NCI-H446 (cell line): Measurements from ENCODE around the gene KRT33B.
"Not testable (repeated sequence)": the region's sequence is repeated elsewhere in the genome, so short reads cannot be mapped to it uniquely, and the experiment has no call there.

Source experiments
- DNase-seq, 2 experiments: peaks; one replicate each; lab custom pipeline; 2025; lab: John Stamatoyannopoulos, UW

Gene KRT33B

DNA sequence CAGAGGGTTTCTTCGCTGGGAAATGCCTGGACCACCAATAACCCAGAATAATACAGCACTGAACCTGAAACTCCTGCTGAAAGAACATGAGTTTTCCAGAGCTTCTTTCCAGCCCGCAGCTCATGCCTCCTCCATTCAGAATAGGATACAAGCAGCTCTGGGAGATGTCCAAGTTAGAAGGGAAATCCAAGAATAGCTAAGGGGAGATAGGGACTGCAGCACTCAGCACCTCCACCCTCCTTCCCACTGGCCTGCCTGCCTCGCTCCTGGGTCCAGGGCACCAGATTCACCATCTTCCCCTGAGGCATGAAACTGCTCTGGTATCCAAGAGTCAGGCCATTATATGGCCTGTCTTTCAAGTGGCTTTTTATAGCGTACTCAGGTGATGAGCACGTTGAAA, 23.7 kb upstream of the KRT33B start:
- no peak for DNase-seq

DNA sequence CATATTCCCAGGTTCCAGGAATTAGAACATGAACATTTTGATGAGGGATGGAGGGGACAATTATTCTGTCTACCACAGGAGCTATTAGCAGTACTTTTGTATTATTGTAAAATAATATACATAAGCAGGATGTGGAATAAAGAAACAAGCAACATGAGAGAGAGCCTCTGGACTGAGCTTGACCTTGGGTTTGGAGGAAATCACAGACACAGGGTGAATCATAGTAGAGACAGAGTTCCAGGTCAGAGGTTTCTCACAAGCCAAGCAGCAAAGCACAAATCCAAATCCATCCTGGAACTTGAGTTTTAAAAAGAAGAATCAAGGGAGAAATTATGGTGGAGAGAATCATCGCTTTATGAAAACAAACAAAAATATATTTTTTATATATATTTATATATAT, 22.7 kb upstream of the KRT33B start:
- DNase-seq, result no peak

DNA sequence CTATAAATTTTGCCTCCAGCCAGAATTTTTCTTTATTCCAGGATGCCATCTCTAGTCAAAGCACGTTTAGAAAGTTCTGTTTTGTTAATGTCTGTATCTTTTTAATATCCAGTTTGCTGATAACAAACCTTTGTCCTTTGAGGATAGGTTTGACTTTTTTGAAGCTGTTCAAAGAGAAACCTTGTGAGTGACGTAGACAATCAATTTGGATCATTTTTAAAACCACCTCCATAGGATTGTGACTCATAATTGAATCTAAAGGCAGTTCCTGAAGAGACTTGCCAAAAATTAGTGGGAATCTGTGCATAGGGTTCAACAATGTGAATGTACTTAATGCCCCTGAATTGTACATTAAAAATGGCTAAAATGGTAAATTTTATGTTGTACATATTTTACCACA, 21.9 kb upstream of the KRT33B start:
- DNase-seq, result no peak

DNA sequence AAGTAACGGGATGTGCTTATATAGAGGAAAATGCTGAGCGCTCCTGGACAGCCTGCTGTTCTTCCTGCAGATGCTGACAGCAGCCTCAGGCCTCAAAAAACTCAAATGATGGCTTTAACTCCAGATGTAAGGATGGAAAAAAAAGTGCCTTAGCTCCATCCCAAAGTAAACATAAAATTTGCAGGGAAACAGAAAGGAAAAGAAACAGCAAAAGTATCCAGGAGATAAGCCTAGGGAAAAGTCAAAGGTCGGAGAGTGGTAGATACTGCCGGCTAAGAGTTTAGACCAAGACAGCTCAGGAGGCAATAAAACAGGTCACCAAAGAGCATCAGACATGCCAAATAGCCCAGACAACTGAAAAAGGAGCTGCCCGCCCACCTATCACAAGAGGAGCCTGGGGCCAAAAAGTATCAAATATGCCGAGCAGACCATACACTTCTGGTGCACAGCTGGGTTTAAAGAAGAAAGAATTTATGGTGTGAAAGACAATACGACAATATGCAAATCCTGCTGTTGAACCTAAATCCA, 20.9 kb upstream of the KRT33B start:
- DNase-seq, result no peak

DNA sequence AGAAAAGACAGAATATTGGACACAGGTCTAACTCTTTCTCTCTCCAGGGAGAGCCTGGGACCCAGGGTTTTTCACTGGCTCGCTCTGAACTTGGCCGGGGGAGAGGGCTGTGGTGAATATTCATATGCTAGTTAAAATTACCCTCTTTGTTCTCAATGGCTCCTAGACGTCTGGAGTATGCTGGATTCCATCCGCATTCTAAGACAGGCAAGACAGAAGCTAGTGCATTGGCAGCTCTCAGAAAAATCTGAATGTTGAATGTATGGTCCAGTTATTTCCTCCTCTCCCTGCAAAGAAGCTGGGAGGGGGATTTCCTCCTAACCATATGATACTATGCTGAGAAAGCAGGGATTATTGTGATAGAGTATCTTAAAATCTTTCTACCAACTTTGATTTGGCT, 18.1 kb upstream of the KRT33B start:
- DNase-seq, result no peak

DNA sequence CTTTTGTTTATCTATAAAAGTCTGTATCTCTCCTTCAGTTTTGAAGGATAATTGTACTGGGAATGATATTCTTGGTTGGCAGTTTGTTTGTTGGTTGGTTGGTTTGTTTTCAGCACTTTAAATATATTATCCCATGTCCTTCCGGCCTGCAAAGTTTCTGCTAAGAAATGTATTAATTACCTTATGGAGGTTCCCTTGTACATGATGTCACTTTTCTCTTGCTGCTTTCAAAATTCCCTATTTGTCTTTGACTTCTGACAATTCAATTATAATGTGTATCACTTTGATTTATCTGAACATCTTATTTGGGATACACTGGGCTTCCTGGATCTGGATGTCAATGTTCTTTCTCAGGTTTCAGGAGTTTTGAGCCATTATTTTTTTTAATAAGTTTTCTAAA, 16.6 kb upstream of the KRT33B start:
- no peak for DNase-seq

DNA sequence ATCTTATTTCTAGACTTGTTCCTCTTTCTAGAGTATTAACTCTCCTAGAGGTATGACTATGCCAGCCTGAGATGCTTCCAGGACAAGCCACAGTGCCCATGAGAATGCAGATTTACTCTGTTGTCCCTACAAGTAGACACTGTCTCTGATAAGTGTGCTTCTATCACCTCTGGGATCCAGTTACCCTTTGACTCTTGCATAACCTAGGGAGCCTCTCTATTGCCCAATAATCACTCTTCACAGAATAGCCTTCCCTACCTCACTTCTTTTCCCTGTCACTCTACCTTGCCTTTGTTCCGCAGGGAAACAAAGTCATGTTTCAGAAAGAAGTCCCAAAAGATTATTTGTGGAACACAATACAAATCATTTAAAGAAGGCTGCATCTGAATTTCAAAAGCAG, 14.1 kb upstream of the KRT33B start:
- DNase-seq, result no peak

DNA sequence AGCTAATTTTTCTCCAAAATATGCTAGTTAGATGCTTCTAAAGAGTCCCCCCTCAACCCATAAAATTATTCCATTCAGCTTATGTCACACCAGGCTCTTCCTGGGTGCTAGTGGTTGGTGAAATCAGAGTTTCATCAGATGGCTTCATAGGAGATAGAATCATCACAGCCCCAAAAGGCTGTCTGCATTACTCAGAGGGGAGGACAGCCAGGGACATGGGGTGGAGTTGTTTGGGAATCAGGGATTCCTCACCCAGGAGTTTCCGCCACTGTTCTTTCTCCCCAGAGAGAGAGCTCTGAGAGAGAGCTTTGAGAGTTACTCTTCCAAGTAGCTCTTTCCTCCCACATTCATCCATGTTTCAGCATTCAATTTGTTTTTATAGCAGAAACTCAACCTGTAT, 12.8 kb upstream of the KRT33B start:
- no peak for DNase-seq

DNA sequence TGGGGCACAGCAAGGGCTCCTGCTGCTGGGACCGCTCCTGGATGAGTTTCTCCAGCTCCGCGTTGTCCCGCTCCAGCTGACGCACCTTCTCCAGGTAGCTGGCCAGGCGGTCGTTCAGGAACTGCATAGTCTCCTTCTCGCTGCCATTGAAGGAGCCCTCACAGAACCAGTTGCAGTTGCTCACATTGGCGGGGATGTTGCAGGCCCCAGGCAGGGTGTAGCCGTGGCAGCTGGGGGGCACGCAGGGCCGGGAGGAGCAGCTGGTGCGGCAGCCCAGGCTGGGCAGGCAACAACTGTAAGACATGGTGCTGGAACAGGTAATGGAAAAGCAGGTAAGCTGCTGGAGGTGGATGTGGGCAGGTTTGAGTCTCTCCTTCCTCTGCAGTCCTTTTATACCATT, 12.3 kb upstream of the KRT33B start, which contains the start of gene KRT34:
Gene KRT34 (minus strand): TSS at position 364 of the 400 bp plus-strand sequence. CDS start 60 bp downstream, at position 304.
- DNase-seq, result not testable (repeated sequence)

DNA sequence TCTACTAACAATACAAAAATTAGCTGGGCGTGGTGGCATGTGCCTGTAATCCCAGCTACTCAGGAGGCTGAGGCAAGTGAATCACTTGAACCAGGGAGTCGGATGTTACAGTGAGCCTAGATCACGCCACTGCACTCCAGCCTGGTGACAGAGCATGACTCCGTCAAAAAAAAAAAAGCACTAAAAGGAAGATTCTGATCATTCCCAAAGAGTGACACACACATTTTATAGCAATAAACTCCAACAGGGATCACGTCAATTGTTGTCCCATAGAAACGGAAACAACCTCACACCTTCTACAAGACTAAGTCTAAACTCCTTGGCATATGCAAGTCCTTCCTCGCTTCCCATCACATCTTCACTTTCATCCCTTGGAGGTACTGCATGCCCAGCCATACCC, 10.5 kb upstream of the KRT33B start:
- not testable (repeated sequence) for DNase-seq

DNA sequence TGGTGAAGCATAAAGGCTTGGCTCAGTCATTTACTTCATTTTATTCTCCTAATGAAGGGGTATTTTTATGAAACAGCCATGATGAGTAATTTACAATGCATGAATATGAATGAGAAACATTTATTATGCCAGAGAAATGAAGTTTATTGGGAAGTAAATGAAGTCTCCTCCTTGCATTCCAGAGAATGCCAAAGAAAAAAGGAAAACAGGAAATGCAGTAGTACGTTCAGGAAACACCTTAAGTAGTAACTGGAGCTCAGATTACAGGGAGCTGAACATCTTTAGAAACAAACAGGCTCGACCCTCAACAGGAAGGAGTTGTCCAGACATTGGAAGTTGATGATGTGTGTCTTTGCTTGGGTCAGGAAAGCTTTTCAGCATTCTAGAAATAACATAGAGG, 7.9 kb upstream of the KRT33B start:
- DNase-seq, result no peak

DNA sequence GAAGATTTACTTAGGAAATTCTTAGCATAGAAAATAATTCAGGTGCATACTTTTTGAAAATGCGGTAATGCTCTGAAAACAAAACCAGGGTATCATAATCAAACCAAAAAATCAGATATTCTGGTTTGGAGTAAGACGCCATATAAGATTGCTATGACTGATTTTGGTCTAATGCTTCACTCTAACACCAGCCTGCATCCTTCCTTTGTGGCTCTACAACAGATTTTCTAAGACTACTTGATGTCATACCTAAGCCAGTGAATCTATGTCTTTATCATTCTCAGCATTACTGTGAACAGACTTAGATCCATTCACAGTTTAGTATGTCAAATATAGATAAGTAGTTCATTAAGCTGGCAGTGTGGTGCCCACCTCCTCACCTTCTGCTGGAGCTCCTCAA, 590 bp downstream of the KRT33B start:
- no peak for DNase-seq

DNA sequence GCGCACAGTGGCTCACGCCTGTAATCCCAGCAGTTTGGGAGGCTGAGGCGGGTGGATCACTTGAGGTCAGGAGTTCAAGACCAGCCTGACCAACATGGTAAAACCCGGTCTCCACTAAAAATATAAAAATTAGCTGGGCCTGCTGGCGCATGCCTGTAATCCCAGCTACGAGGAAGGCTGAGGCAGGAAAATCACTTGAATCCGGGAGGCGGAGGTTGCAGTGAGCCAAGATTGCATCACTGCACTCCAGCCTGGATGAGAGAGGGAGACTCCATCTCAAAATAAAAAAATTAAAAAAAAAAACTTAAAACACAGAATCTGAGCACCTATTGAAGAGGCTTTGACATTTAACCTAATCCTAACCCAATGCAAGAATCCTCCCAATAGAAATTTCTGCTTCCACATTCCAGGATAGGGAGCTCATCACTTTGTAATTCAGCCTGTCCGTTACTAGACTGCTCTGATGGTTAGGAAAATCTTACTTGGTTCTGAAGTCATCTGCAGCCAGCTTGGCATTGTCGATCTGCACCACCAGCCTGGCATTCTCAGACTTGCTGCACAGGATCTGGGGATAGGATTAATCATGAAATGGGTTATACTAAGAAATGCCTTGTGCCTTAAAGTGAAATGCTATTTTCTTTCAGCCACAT, 2.1 kb downstream of the KRT33B start:
- DNase-seq, result no peak

DNA sequence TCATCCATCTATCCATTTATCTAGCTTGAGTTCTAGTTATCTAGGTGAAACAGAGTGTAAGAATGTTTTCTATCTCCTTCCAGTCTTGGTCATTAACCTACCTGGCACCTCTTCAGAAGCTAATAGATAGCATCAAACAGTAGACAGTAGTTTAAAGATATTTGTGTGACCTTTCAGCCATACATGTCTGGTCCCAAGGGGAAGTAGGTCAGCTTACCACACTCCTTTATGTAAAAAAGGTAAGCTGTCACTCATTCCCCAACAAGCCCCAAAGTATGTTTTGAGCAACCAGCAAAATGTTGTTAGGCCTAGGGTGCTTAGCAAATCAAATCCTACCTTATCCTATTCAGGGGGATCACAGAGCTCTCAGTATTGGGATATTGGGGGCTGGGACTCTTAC, 3.5 kb downstream of the KRT33B start:
- no peak for DNase-seq

DNA sequence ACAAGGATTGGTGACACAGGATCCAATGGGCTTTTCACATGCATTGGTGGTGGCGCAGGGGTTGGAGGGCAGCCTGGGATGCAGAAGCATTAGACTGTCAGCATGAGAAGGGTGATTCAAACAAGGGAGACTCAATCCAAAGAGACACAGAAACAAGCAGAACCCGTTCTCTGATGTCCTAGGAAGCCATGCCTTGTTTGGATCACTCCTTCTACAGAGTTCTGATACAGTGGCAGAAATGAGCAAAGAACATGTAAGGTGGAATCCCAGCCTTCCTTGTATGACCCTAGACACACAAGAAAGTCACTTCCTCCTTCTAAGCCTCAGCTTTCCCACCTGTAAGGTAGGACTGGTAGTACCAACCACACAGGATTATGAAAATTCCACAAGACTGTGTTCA, 5.7 kb downstream of the KRT33B start:
- no peak for DNase-seq

DNA sequence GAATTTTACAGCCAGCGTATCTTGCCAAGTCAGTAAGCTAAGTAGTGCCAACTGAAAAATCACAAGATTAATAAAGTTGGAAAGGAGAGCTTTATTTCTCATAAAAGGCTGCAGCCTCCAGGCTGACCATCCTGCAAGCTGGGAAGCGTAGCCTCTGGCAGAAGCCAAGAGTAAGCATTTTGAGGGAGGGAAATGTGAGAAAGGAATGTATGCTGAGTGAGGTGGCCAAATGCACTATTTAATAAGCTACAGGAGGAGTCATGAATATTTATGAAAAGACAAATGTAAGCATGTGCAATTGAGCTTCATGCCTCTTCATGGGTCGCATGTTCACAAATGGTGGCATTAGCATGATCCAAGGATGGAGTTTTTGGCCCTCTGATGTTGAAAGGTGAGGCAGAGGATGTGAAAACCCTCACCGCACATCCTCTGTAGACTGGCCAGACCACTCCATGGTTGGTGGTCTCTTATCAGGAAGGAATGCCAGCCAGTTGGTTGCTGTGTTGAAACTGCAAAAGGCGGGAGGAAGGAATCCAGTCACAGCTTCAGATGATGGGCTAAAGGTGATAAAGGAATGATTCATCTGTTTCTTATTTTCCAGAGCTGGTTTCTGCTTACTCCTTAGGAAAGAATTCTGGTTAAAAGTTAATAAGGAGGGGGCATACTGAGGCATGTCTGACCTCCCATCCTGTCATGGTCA, 9.2 kb downstream of the KRT33B start:
- DNase-seq, result no peak

DNA sequence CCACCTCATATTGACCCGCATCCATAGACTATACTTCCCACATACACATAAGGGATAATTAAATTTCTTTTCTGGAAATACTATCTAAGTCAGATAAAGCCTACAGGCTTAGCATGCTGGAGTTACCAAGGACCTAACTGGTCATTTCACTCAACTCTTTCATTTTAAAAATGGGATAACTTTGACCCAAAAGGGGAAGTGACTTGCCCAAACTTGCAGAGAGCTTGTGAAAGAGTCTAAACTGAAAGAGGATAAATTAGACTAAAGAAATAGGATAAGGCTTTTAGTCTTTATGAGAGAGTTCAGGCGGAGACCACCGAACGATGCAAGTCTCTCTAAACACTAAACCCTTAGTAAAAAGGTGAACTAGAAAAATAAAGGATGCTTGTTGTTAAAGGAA, 15.1 kb downstream of the KRT33B start:
- no peak for DNase-seq

DNA sequence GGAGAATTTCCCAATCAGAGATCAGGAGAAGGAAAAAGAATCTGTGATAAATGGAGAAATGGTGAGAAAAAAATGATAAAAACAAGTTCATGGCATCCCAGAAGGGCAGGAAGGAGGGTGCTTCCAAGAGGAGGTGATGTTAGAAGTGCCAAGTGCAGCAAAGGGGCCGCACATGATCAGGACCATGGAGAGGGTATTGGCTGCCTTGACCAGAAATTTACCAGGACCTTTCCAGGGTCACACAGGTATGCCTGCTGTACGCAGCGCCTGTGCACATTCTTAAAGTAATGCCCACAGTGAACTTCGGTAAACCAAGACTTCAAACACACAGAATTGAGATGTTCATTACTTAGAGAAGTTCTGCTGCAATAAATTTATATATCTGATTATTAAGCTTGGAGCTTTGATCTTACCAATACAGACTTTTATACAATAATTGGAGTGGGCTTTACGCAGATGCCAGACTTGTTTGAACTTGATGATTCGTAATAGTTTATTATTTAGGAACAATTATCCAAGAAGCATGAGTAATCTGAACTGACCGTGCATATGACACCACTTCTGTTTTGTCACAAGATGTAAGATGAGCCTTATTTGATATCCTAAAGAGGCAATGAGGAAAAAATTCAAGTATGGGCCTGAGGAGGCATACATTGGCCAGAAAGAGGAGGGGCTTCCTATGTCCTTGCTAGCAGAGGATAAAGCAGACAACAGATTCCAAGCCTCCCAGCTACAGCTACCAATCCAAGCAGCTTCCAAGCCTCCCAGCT, 16.8 kb downstream of the KRT33B start:
- DNase-seq, result no peak

DNA sequence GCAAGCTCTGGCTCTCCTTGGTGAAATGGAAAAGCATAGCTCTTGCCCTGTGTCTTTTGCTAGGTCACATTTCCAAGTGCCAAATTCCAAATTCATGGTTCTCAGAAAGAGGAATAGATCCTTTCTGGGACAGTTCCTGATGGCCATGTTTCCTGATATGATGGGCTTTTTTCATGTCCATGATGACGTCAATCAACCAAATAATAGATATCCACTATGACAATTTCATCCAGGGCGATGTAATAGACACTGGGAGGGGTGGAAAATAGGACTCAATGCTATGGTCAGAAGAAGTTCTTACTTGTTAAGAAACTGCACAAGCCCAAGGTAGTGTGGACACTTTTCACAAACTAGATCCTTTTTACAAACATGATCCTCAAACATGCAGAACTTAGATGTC, 18.4 kb downstream of the KRT33B start:
- no peak for DNase-seq

DNA sequence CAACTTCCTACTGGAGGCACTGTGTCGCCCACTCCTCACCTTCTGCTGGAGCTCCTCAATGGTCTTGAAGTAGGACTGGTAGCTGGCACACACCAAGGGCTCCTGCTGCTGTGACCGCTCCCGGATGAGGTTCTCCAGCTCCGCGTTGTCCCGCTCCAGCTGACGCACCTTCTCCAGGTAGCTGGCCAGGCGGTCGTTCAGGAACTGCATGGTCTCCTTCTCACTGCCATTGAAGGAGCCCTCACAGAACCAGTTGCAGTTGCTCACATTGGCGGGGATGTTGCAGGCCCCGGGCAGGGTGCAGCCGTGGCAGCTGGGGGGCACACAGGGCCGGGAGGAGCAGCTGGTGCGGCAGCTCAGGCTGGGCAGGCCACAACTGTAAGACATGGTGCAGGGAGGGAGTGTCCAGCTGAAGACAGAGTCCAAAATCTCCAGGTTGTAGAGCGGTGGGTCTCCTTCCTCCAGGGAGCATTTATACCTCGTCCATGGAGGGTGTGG, 19.2 kb downstream of the KRT33B start, which contains the start of gene KRT33A:
Gene KRT33A (minus strand): TSS at position 448 of the 498 bp plus-strand sequence. CDS start 61 bp downstream, at position 387.
- not testable (repeated sequence) for DNase-seq

DNA sequence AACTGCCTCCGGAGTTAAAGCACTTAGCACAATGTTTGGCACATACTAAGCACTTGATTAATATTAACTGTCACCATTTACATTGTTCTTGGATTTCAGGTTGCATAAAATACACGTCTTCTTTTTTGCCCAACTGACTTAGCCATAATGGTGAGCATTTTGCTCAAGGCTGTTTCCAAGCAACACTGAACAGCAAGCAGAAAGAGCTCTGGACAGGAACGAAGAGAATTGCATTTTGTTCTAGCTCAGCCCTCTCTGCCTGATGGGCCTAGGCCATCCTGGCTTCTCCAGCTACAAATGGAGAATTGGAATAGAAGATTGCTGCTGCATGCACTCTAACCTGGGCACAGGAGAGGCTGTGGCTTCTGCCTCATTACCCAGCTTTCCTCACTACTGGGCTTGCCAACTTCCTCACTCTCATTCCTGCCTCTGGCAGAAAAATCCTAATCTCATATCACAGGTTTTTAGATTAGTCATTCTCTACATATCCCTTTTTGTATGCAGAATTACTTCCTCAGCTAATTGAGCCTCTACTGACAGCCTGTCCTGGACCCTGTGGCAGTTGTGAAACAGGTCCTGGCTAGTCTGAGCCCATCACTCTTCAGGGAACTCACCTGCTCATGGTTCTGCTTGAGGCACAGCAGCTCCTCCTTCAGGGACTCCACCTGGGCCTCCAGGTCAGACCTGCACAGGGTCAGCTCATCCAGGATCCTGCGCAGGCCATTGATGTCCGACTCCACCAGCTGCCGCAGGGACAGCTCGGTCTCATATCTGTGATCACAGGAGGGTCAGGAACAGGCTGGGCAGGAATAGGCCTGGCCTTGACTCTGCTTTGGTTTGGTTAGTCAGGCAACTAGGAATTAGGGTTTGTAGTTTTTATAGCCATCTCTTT, 21.5 kb downstream of the KRT33B start:
- DNase-seq, result no peak
